OCI-LY3 (cell line): ENCODE data around the gene VSX1.

Source experiments
- H2AFZ ChIP-seq: fragments of 200-600, 300-600 bp; shearing (Covaris generic); 2 replicates; pipeline ENCODE4 v1.6.0; 2014; ENCODE audit warnings: antibody characterized with exemption, low read depth, low read length
- H3K27ac ChIP-seq: fragments of 200-600, 300-600 bp; sonication (generic); 2 replicates; pipeline ENCODE4 v1.5.1; 2014; ENCODE audit warnings: mild to moderate bottlenecking, low read length, moderate library complexity, mixed read lengths
- H3K27me3 ChIP-seq: fragments of 200-600, 300-600 bp; sonication (generic); 2 replicates; pipeline ENCODE4 v1.6.1; 2014; ENCODE audit warnings: low read depth, low read length, mixed read lengths
- H3K36me3 ChIP-seq: fragments of 200-600, 300-600 bp; sonication (generic); replicated peaks from 2 replicates; pipeline ENCODE3; 2014; ENCODE audit warnings: low read depth, low read length, mixed read lengths
- H3K4me1 ChIP-seq: fragments of 300-600, 200-600 bp; sonication (generic); 2 replicates; pipeline ENCODE4 v1.6.1; 2014; ENCODE audit warnings: low read length, mixed read lengths
- H3K4me2 ChIP-seq: fragments of 200-600, 300-600 bp; sonication (generic); 2 replicates; pipeline ENCODE4 v1.6.1; 2014; ENCODE audit warnings: low read length, mixed read lengths
- H3K4me3 ChIP-seq: fragments of 300-600, 200-600 bp; sonication (generic); 2 replicates; pipeline ENCODE4 v1.5.1; 2014; ENCODE audit warnings: antibody characterized with exemption, mild to moderate bottlenecking, low read length, moderate library complexity
- H3K79me2 ChIP-seq: fragments of 300-600, 200-600 bp; shearing (Covaris generic); 2 replicates; pipeline ENCODE4 v1.6.1; 2014; ENCODE audit warnings: mild to moderate bottlenecking, low read length, mixed read lengths
- H3K9ac ChIP-seq: fragments of 300-600, 200-600 bp; shearing (Covaris generic); 2 replicates; pipeline ENCODE4 v1.6.0; 2014; ENCODE audit warnings: mild to moderate bottlenecking, low read length, moderate library complexity
- H3K9me3 ChIP-seq: fragments of 200-600, 300-600 bp; shearing (Covaris generic); 2 replicates; pipeline ENCODE4 v1.6.1; 2014; ENCODE audit warnings: low read length, mixed read lengths; ENCODE audit not compliant: insufficient read depth
- H4K20me1 ChIP-seq: fragments of 200-600, 300-600 bp; sonication (generic); 2 replicates; pipeline ENCODE4 v1.6.1; 2016; ENCODE audit warnings: low read length, mixed read lengths; ENCODE audit not compliant: insufficient read depth
- EZH2phosphoT487 ChIP-seq: fragments of 200-600 bp; shearing (Covaris generic); IDR thresholded peaks from 2 replicates; pipeline ENCODE4 v1.6.1; 2018; ENCODE audit warnings: antibody characterized with exemption, mixed run types, low read depth
- TF ChIP-seq, protein P1 (sequence below): fragments of 200-600, 300-600 bp; sonication (generic); IDR thresholded peaks from 2 replicates; pipeline ENCODE4 v1.5.1; 2014; ENCODE audit warnings: antibody characterized with exemption, low read length, low read depth

VSX1 gene

DNA sequence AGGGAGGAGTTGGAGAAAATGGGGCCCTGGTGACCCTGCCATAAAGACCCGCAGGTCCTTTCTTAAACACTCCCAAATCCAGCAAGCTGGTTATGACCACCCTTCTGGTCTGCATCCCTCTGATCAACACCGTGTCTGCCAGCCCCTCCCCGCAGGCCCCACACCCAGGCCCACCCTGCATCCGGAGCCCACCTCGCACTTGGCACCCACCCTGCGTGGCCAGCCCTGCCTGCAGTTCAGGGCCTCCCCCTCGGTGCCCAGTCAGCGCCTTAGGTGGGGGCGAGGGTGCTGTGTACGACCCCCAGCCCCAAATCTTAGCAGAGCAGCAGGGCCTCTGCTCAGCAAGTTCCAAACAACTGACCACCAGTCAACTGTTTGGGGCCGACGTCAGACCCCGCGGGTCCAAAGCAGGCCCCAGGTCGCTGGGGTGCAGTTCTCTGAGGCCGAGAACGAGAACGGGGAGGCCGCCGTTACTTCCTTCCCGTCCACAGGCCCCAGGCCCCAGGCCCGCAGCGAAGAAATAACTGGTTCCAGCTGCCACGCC, 25.2 kb downstream of the VSX1 start:
- Histone ChIP-seq H3K4me2 (peak overlapping the region; percentile 89), H3K79me2 (peaks cover 21% of the 10 kb centered on the region), H3K4me1 (peaks cover 41% of the 10 kb centered on the region), H2AFZ (no peak overlapping the region), H3K4me3 (peak overlapping the region; percentile 84), H3K9ac (peak overlapping the region; percentile 84), H3K36me3 (peaks cover 3% of the 10 kb centered on the region), H3K27me3 (peaks cover 42% of the 10 kb centered on the region), H3K9me3 (no peaks in the 10 kb centered on the region), H3K27ac (peak overlapping the region; percentile 33), H4K20me1 (peaks cover 30% of the 10 kb centered on the region; the same call in 1 of the 2 replicates)
- no peak for TF ChIP-seq EZH2phosphoT487
- TF ChIP-seq, protein P1, sequence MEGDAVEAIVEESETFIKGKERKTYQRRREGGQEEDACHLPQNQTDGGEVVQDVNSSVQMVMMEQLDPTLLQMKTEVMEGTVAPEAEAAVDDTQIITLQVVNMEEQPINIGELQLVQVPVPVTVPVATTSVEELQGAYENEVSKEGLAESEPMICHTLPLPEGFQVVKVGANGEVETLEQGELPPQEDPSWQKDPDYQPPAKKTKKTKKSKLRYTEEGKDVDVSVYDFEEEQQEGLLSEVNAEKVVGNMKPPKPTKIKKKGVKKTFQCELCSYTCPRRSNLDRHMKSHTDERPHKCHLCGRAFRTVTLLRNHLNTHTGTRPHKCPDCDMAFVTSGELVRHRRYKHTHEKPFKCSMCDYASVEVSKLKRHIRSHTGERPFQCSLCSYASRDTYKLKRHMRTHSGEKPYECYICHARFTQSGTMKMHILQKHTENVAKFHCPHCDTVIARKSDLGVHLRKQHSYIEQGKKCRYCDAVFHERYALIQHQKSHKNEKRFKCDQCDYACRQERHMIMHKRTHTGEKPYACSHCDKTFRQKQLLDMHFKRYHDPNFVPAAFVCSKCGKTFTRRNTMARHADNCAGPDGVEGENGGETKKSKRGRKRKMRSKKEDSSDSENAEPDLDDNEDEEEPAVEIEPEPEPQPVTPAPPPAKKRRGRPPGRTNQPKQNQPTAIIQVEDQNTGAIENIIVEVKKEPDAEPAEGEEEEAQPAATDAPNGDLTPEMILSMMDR = no peak

DNA sequence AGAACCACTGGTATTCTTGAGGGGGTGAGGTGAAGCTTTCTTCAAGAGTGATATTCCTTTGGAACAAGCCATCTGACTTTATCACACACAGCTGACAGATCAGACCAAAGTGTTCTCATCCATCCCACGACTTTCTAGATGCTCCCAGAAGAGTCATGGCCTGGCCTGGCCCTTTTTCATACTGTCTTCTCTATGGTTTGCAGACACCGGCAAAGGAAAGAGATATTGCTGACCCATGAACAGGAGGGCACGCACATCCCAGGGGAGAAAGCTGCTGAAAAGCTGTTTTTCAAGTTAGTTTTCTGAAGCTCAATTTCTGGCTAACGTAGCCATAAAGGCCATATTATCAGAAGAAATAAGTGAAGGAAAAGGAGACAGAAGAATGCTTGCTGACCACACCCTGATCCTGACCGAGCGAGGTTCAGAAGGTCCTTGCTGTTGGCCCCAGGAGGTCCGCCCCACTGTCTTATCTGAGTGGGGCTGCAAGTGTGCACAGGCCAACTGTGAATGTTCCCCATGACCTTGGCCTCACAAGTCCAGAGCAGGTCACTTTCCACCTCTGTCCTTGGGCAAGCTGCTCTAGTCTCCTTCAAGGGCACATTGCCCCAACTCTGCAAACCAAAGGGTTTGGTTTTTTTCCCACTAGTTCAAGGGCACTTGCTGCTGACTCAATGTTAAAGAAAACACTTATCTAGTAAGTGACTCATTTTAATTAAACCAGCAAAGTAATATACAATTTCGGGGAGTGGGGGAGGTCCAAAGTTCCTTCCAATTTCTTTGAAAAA, 26.0 kb downstream of the VSX1 start:
- Histone ChIP-seq H3K27me3 (peaks cover 33% of the 10 kb centered on the region), H3K79me2 (peaks cover 21% of the 10 kb centered on the region), H3K4me3 (peak overlapping the region; percentile 84), H3K27ac (no peak overlapping the region), H2AFZ (no peak overlapping the region), H3K9me3 (no peaks in the 10 kb centered on the region), H3K36me3 (peaks cover 3% of the 10 kb centered on the region), H4K20me1 (peaks cover 31% of the 10 kb centered on the region; the same call in 1 of the 2 replicates), H3K4me2 (peak overlapping the region; percentile 89; the same call in 1 of the 2 replicates), H3K4me1 (peaks cover 41% of the 10 kb centered on the region), H3K9ac (no peak overlapping the region)
- TF ChIP-seq, protein P1 = no peak
- no peak for TF ChIP-seq EZH2phosphoT487

DNA sequence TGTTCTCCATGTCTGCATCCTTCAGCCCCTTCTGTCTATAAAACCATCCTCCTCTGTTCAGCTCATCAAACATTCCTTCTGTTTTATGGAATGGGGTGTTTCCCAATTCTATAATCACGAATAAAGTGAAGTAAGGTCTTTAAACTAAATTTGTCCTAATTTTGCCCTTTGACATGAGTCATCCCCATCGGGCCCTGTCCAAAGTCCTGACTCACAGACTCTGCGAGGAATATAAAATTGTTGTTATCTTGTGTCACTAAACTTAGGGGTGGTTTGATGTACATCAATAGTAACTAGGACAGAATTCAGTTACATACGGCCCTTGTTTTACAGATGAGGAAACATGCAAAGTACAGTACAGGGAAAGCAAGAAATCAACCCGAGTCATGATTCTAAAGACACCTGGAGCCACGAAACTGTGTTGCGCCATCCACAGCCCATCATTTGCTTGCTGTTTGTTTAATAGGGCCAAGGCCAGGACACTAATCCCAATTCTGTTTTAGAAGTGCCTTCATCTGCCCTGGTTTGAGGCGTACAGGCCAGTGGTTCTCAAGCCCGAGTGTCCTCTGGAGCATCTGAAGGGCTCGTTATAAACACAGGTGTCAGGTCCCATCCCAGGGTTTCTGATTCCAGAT, 26.8 kb downstream of the VSX1 start:
- Histone ChIP-seq H4K20me1 (peaks cover 31% of the 10 kb centered on the region; the same call in 1 of the 2 replicates), H3K36me3 (peaks cover 3% of the 10 kb centered on the region), H2AFZ (no peak overlapping the region), H3K27ac (no peak overlapping the region), H3K4me2 (no peak overlapping the region), H3K4me1 (peaks cover 41% of the 10 kb centered on the region), H3K27me3 (peaks cover 25% of the 10 kb centered on the region), H3K79me2 (peaks cover 21% of the 10 kb centered on the region), H3K9ac (no peak overlapping the region), H3K9me3 (no peaks in the 10 kb centered on the region), H3K4me3 (no peak overlapping the region)
- no peak for TF ChIP-seq EZH2phosphoT487
- TF ChIP-seq, protein P1 = no peak
